Activated CD8-positive, alpha-beta T cell treated with anti-CD3 and anti-CD28 coated beads, Interleukin-2, amount 10 ng/mL, durations not matched to agents 7 days and 5 days (primary cell): ENCODE measurements around the gene TMBIM1. TPM values are rescaled to one million over a fixed set of nuclear protein-coding genes. Genes with fewer than 3 reads are reported as not detected.
A peak's percentile ranks its signal among the peaks of the same experiment; 100 is the strongest.

ENCODE experiments used
- ATAC-seq: fragments of 150-1000 bp; cut with Tn5 transposase; one replicate; pipeline ENCODE4 v1.10.0; 2021; ENCODE audit warnings: moderate library complexity
- CTCF ChIA-PET: fragments of 350-600 bp; sonication (Branson Sonifier 250); formaldehyde crosslinking; loops from one replicate; lab custom pipeline; 2021; ENCODE audit warnings: antibody characterized with exemption; lab: Charles Lee
- POLR2A ChIA-PET: fragments of 350-600 bp; sonication (Branson Sonifier 250); formaldehyde crosslinking; loops from one replicate; lab custom pipeline; 2021; ENCODE audit warnings: antibody characterized with exemption; lab: Charles Lee
- DNase-seq: peaks from one replicate; pipeline ENCODE4 v3.0.0-alpha.2; 2020
- H3K27ac Mint-ChIP-seq: one replicate; pipeline ENCODE4 v1.8.0; 2021; ENCODE audit warnings: mild to moderate bottlenecking, mixed read lengths
- H3K27me3 Mint-ChIP-seq: one replicate; pipeline ENCODE4 v1.8.0; 2021; ENCODE audit warnings: low read depth, mixed read lengths
- H3K36me3 Mint-ChIP-seq: one replicate; pipeline ENCODE4 v1.8.0; 2021; ENCODE audit warnings: low read depth, mixed read lengths
- H3K4me1 Mint-ChIP-seq: one replicate; pipeline ENCODE4 v1.8.0; 2021; ENCODE audit warnings: low read depth, mixed read lengths
- H3K4me3 Mint-ChIP-seq: one replicate; pipeline ENCODE4 v1.8.0; 2021; ENCODE audit warnings: mild to moderate bottlenecking, mixed read lengths
- H3K9me3 Mint-ChIP-seq: one replicate; pipeline ENCODE4 v1.8.0; 2022; ENCODE audit warnings: mixed read lengths; ENCODE audit not compliant: insufficient read depth
- total RNA-seq, 2 experiments: library from RNA; stranded (reverse); gene quantifications; one replicate each; pipeline ENCODE4 v1.2.3, GENCODE V29; 2021

The TMBIM1 gene
- total RNA-seq, 2 experiments from 2014 or later, result 52.9 to 58.9 TPM

DNA sequence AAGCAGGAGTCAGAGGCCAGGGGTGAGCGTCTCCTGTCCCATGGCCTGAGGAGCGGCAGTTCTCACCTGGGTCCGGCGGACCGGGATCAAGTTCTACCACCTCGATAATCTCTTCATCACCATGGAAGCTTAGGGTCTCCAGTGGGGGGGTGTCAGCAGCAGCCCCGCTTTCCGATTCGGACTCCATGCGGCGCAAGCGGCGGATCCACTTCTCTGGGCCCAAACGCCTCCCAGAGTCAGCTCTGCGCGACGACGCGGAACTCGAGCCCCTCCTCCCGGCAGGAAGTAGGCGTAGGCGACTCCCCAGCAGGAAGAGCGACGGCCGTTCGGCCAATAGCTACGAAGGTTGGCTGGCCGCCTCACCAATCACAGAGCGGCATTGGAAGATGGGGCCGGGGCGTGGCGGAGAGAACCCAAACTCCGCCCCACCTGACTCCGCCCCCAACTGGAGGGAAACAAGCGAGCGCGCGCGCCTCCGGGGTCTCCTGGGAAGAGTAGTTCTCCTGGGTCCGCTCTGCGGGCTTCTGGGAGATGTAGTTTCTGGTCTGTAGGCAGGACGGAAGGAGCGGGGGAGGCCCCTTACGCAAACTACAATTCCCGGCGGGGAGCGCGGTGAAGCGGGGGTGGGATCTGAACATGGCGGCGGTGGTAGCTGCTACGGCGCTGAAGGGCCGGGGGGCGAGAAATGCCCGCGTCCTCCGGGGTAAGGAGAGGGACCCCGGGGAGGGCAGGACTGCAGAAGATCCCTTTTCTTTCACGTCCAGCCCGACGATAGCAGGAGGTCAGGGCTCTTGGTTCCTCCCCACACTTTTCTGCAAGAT is 22.2 kb downstream of the TMBIM1 start, which contains the start of the genes AAMP and PNKD:
AAMP (minus strand) TSS at position 238 of the 821 bp plus-strand sequence; CDS start at position 187, 51 bp downstream.
PNKD (plus strand) TSS at position 620 of the 821 bp plus-strand sequence; CDS start at position 637, 17 bp downstream.
- ChIA-PET POLR2A (interaction anchor here (0.7 to 2.9 kb wide), 11 partner anchors 13 to 386 kb away, joined by 3 to 15 read pairs (median 4); partner anchors contain the start of gene ARPC2), CTCF (interaction anchor here (0.6 to 7.5 kb wide), 23 partner anchors 9 to 484 kb away, joined by 3 to 158 read pairs (median 4); partner anchors contain the start of gene GPBAR1)
- Mint-ChIP-seq H3K27ac (peak within 1 kb of the TSS; percentile 95), H3K4me3 (peak within 1 kb of the TSS; percentile 96), H3K27me3 (no peaks in the 10 kb centered on the region), H3K4me1 (peaks cover 41% of the 10 kb centered on the region), H3K36me3 (peaks cover 35% of the 10 kb centered on the region), H3K9me3 (no peaks in the 10 kb centered on the region)
- DNase-seq (peak; percentile 100), ATAC-seq (peak; percentile 94)

DNA sequence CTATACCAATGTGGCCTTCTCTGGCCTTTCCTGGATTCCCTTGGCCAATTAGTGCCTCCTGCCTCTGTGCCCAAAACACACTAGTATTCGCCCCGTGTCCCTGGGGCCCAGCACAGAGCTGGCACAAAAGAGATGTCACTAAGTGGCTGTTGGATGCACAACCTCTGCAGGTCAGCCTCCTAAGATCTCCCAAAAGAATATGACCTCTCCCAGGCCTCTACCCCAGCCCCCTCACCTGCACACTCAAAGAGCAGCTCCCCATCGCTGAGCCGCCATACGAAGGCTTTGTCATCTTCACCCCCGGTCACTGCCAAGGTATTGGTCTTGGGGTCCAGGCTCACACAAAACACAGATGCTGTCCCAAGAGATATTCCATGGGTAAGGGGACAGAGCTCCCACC is 25.0 kb downstream of the TMBIM1 start:
- Mint-ChIP-seq H3K9me3 (no peaks in the 10 kb centered on the region), H3K27ac (no peak overlapping the region), H3K27me3 (no peaks in the 10 kb centered on the region), H3K36me3 (peaks cover 28% of the 10 kb centered on the region), H3K4me1 (peaks cover 42% of the 10 kb centered on the region), H3K4me3 (peak overlapping the region; percentile 16)
- DNase-seq, result no peak
- POLR2A ChIA-PET, result interaction anchor here (0.8 to 1.0 kb wide), 2 partner anchors 10 to 404 kb away, joined by 3 read pairs; partner anchors contain the start of genes RNF25 and STK36
- no peak for ATAC-seq
- CTCF ChIA-PET, result interaction anchor here (2.6 kb wide), 1 partner anchor 10 kb away, joined by 12 read pairs; no protein-coding TSS in a partner anchor

GRCh38 chr2:218266316-218266979 is 25.9 kb downstream of the TMBIM1 start:
- Mint-ChIP-seq H3K9me3 (no peaks in the 10 kb centered on the region), H3K36me3 (peaks cover 24% of the 10 kb centered on the region), H3K27me3 (no peaks in the 10 kb centered on the region), H3K4me3 (no peak overlapping the region), H3K27ac (peak overlapping the region; percentile 4), H3K4me1 (peaks cover 34% of the 10 kb centered on the region)
- ChIA-PET CTCF (interaction anchor here (2.6 kb wide), 1 partner anchor 9 kb away, joined by 12 read pairs; no protein-coding TSS in a partner anchor), POLR2A (interaction anchor here (1.0 kb wide), 1 partner anchor 405 kb away, joined by 3 read pairs; the partner anchor contains the start of genes RNF25 and STK36)
- DNase-seq (no peak), ATAC-seq (no peak)

GRCh38 chr2:218265626-218266025 is 26.7 kb downstream of the TMBIM1 start:
- no peaks in the 10 kb centered on the region for H3K27me3 Mint-ChIP-seq
- CTCF ChIA-PET, result no interaction called here
- DNase-seq, result no peak
- H3K27ac Mint-ChIP-seq, result no peak overlapping the region
- H3K36me3 Mint-ChIP-seq, result peaks cover 24% of the 10 kb centered on the region
- ATAC-seq, result no peak
- no peak overlapping the region for H3K4me3 Mint-ChIP-seq
- POLR2A ChIA-PET, result interaction anchor here (1.2 kb wide), 1 partner anchor 36 kb away, joined by 3 read pairs; no protein-coding TSS in a partner anchor
- peaks cover 25% of the 10 kb centered on the region for H3K4me1 Mint-ChIP-seq
- H3K9me3 Mint-ChIP-seq, result no peaks in the 10 kb centered on the region

DNA sequence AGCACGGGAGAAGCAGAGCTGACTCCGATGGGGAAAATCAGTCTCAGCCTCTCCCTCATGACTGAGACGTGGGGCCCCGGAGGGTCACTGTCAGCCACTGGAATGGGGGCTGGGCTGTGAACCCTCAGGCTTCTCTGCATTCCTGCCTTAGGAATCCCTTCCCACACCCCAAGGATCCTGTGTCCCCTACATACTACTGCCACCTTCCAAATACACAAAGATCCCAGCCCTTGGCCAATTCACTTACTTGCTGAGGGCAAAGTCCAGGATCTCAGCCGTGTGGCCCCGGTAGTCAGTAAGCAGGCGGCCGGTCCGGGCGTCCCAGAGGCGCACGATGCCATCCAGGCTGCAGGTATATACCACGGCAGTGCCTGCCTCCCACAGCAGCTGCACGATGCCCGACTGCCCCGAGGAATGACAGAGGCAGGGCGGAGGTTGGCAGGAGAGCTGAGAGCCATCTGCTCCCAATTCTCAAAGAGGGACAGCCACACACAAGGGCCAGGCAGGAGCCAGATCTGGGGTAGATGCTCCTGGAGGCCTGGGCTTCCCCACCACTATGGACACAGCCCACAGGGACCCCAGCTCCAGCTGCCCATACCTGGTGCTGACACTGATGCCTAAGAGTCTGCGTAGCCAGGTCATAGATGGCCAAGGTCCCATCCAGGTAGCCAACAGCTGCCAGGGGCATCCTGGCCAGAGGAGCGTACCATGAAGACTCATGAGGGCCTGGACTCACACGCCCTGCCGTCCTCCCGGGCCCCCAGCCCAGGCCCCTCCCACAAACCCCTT is 27.3 kb downstream of the TMBIM1 start:
- H3K36me3 Mint-ChIP-seq, result peaks cover 24% of the 10 kb centered on the region
- POLR2A ChIA-PET, result interaction anchor here (1.2 kb wide), 1 partner anchor 36 kb away, joined by 3 read pairs; no protein-coding TSS in a partner anchor
- no peak overlapping the region for H3K4me3 Mint-ChIP-seq
- H3K9me3 Mint-ChIP-seq, result no peaks in the 10 kb centered on the region
- CTCF ChIA-PET, result no interaction called here
- no peak overlapping the region for H3K27ac Mint-ChIP-seq
- DNase-seq, result no peak
- H3K4me1 Mint-ChIP-seq, result peaks cover 25% of the 10 kb centered on the region
- no peak for ATAC-seq
- no peaks in the 10 kb centered on the region for H3K27me3 Mint-ChIP-seq

GRCh38 chr2:218263817-218264641 is 28.3 kb downstream of the TMBIM1 start:
- H3K27me3 Mint-ChIP-seq, result no peaks in the 10 kb centered on the region
- peak overlapping the region; percentile 53 for H3K27ac Mint-ChIP-seq
- ATAC-seq (peak; percentile 34), DNase-seq (peak; percentile 35)
- CTCF ChIA-PET, result interaction anchor here (1.2 kb wide), 1 partner anchor 79 kb away, joined by 3 read pairs; no protein-coding TSS in a partner anchor
- H3K4me3 Mint-ChIP-seq, result no peak overlapping the region
- peaks cover 22% of the 10 kb centered on the region for H3K36me3 Mint-ChIP-seq
- no peaks in the 10 kb centered on the region for H3K9me3 Mint-ChIP-seq
- H3K4me1 Mint-ChIP-seq, result peaks cover 24% of the 10 kb centered on the region
- POLR2A ChIA-PET, result no interaction called here

DNA sequence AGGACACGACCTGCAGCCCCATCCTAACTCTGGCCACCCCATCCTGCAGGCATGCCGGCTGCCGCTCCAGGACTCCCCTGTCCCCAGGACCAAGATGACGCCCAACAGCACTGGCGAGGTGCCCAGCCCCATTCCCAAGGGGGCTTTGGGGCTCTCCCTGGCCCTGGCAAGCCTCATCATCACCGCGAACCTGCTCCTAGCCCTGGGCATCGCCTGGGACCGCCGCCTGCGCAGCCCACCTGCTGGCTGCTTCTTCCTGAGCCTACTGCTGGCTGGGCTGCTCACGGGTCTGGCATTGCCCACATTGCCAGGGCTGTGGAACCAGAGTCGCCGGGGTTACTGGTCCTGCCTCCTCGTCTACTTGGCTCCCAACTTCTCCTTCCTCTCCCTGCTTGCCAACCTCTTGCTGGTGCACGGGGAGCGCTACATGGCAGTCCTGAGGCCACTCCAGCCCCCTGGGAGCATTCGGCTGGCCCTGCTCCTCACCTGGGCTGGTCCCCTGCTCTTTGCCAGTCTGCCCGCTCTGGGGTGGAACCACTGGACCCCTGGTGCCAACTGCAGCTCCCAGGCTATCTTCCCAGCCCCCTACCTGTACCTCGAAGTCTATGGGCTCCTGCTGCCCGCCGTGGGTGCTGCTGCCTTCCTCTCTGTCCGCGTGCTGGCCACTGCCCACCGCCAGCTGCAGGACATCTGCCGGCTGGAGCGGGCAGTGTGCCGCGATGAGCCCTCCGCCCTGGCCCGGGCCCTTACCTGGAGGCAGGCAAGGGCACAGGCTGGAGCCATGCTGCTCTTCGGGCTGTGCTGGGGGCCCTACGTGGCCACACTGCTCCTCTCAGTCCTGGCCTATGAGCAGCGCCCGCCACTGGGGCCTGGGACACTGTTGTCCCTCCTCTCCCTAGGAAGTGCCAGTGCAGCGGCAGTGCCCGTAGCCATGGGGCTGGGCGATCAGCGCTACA is 29.4 kb downstream of the TMBIM1 start:
- ChIA-PET POLR2A (no interaction called here), CTCF (interaction anchor here (1.2 kb wide), 1 partner anchor 77 kb away, joined by 3 read pairs; no protein-coding TSS in a partner anchor)
- Mint-ChIP-seq H3K27me3 (no peaks in the 10 kb centered on the region), H3K4me1 (peaks cover 30% of the 10 kb centered on the region), H3K36me3 (peaks cover 23% of the 10 kb centered on the region), H3K9me3 (no peaks in the 10 kb centered on the region), H3K27ac (no peak overlapping the region), H3K4me3 (no peak overlapping the region)
- no peak for ATAC-seq
- DNase-seq, result no peak

- CTCF ChIA-PET, result no interaction called here
- Mint-ChIP-seq H3K27me3 (no peaks in the 10 kb centered on the region), H3K4me1 (peaks cover 30% of the 10 kb centered on the region), H3K9me3 (no peaks in the 10 kb centered on the region), H3K4me3 (no peak overlapping the region), H3K27ac (peak overlapping the region; percentile 11), H3K36me3 (peaks cover 22% of the 10 kb centered on the region)
- POLR2A ChIA-PET, result no interaction called here
- DNase-seq (no peak), ATAC-seq (no peak)
Measured at GRCh38 chr2:218262237-218262600, 30.1 kb downstream of the TMBIM1 start.

DNA sequence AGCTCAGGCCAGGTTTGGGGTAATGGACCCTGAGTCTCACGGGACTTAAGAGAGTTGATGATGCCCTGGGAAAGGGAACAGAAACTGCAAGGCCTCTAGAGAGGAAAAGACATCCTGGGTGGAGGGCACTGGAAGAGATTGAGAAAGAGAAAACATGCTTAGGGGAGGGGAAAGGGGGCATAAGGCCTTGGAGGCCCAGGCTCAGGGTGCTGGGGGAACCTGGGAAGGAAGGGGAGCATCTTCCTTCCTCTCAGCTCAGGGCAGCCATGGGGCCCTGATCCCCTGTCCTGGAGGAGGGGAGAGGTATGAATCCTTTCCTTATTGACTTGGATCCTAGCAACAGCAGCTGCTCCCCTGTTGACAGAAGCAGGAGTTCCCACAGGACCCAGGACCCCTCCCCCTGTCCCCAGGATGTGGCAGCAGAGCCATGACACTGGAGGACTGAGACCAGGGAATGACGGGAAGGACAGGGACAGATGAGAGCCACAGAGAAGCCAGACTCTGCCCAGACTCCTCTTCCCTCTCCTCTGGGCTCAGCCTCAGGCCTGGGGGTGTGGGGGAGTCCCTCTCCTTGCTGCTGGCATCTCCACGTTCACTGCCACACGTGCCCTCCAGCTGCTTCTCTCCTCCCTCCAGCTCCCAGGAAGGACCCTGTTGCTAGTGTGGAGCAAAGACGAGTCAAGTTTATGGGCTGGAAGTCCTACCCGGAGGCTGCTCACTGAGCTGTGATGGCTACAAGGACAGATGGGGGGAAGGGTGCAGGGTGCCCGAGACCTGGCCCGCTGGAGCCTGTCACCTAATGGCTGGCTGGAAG is 30.7 kb downstream of the TMBIM1 start:
- CTCF ChIA-PET, result interaction anchor here (1.7 kb wide), 1 partner anchor 8 kb away, joined by 5 read pairs; the partner anchor contains the start of genes AAMP and PNKD
- no peak overlapping the region for H3K4me3 Mint-ChIP-seq
- H3K27ac Mint-ChIP-seq, result peak overlapping the region; percentile 63
- no peaks in the 10 kb centered on the region for H3K9me3 Mint-ChIP-seq
- H3K4me1 Mint-ChIP-seq, result peaks cover 30% of the 10 kb centered on the region
- DNase-seq (no peak), ATAC-seq (no peak)
- POLR2A ChIA-PET, result no interaction called here
- H3K36me3 Mint-ChIP-seq, result peaks cover 22% of the 10 kb centered on the region
- H3K27me3 Mint-ChIP-seq, result no peaks in the 10 kb centered on the region
